ENCODE measurements around the gene PALM3.
"Not testable (repeated sequence)": the region's sequence is repeated elsewhere in the genome, so short reads cannot be mapped to it uniquely, and the experiment has no call there.

PALM3 gene

GRCh38 chr19:14061081-14061749 is 661 bp downstream of the PALM3 start:
- no peak for FAIRE-seq
- DNase-seq (ENCODE audit: extremely low spot score, insufficient read length, low read depth): no peak

- FAIRE-seq (no peak), DNase-seq (ENCODE audit: extremely low spot score, insufficient read length, low read depth) (no peak)
Measured at GRCh38 chr19:14059652-14060155, 2.2 kb downstream of the PALM3 start.

GRCh38 chr19:14059093-14059480 is 2.8 kb downstream of the PALM3 start:
- FAIRE-seq: no peak
- no peak for DNase-seq (ENCODE audit: extremely low spot score, insufficient read length, low read depth)

- DNase-seq (ENCODE audit: extremely low spot score, insufficient read length, low read depth) (no peak), FAIRE-seq (no peak)
Measured at GRCh38 chr19:14058182-14059092, 3.4 kb downstream of the PALM3 start.

- DNase-seq (ENCODE audit: extremely low spot score, insufficient read length, low read depth) (no peak), FAIRE-seq (no peak)
Measured at GRCh38 chr19:14056741-14057356, 5.0 kb downstream of the PALM3 start.

GRCh38 chr19:14056069-14056666 is 5.7 kb downstream of the PALM3 start:
- DNase-seq (ENCODE audit: extremely low spot score, insufficient read length, low read depth) (no peak), FAIRE-seq (no peak)

GRCh38 chr19:14055396-14055795 is 6.5 kb downstream of the PALM3 start:
- DNase-seq (ENCODE audit: extremely low spot score, insufficient read length, low read depth) (no peak), FAIRE-seq (no peak)

GRCh38 chr19:14054721-14055120 is 7.2 kb downstream of the PALM3 start:
- FAIRE-seq (no peak), DNase-seq (ENCODE audit: extremely low spot score, insufficient read length, low read depth) (no peak)

- FAIRE-seq (no peak), DNase-seq (ENCODE audit: extremely low spot score, insufficient read length, low read depth) (no peak)
Measured at GRCh38 chr19:14054099-14054498, 7.8 kb downstream of the PALM3 start.

- FAIRE-seq: no peak
- no peak for DNase-seq (ENCODE audit: extremely low spot score, insufficient read length, low read depth)
Measured at GRCh38 chr19:14053500-14053899, 8.4 kb downstream of the PALM3 start.

GRCh38 chr19:14053032-14053431 is 8.8 kb downstream of the PALM3 start:
- FAIRE-seq: no peak
- DNase-seq (ENCODE audit: extremely low spot score, insufficient read length, low read depth): no peak

- DNase-seq (ENCODE audit: extremely low spot score, insufficient read length, low read depth) (no peak), FAIRE-seq (no peak)
Measured at GRCh38 chr19:14052470-14052869, 9.4 kb downstream of the PALM3 start.

GRCh38 chr19:14051980-14052379 is 9.9 kb downstream of the PALM3 start:
- FAIRE-seq (no peak), DNase-seq (ENCODE audit: extremely low spot score, insufficient read length, low read depth) (no peak)

- FAIRE-seq; DNase-seq (ENCODE audit: extremely low spot score, insufficient read length, low read depth): not testable (repeated sequence)
Measured at GRCh38 chr19:14050961-14051360, 10.9 kb downstream of the PALM3 start.

GRCh38 chr19:14050512-14050911 is 11.4 kb downstream of the PALM3 start:
- no peak for FAIRE-seq
- DNase-seq (ENCODE audit: extremely low spot score, insufficient read length, low read depth): no peak

- DNase-seq (ENCODE audit: extremely low spot score, insufficient read length, low read depth): peak; percentile 47
- FAIRE-seq: peak; percentile 64
Measured at GRCh38 chr19:14048443-14049153, 13.3 kb downstream of the PALM3 start.

- not testable (repeated sequence) for FAIRE-seq; DNase-seq (ENCODE audit: extremely low spot score, insufficient read length, low read depth)
Measured at GRCh38 chr19:14047866-14048265, 14.0 kb downstream of the PALM3 start.

GRCh38 chr19:14042659-14043608 is 18.9 kb downstream of the PALM3 start:
- peak; percentile 86 for FAIRE-seq
- peak; percentile 44 for DNase-seq (ENCODE audit: extremely low spot score, insufficient read length, low read depth)

- FAIRE-seq (no peak), DNase-seq (ENCODE audit: extremely low spot score, insufficient read length, low read depth) (no peak)
Measured at GRCh38 chr19:14039181-14039580, 22.7 kb downstream of the PALM3 start.

Measured in GM18507 (cell line).